Measurements from ENCODE around the gene GLCCI1.

Gene GLCCI1

GRCh38 chr7:7972922-7973594, 4.5 kb downstream of the GLCCI1 start:
- TF ChIP-seq POLR2A (IDR thresholded peaks at IDR 0.05; ENCODE audit: extremely low read depth, insufficient read length) = no peak
- no peak for TF ChIP-seq MAX (IDR thresholded peaks at IDR 0.05; ENCODE audit: low read depth, low read length)
- TF ChIP-seq MYC (IDR thresholded peaks at IDR 0.05; ENCODE audit: low read depth, low read length) = no peak
- no peak for TF ChIP-seq CTCF (IDR thresholded peaks at IDR 0.05; ENCODE audit: low read depth, low read length)
- no peak for DNase-seq (ENCODE audit: low read depth)
- H3K4me3 ChIP-seq (ENCODE audit: low read depth, low read length) = peak overlapping the region; percentile 16

GRCh38 chr7:7976677-7977076, 8.1 kb downstream of the GLCCI1 start:
- TF ChIP-seq MYC (IDR thresholded peaks at IDR 0.05; ENCODE audit: low read depth, low read length) (no peak), CTCF (IDR thresholded peaks at IDR 0.05; ENCODE audit: low read depth, low read length) (no peak), POLR2A (IDR thresholded peaks at IDR 0.05; ENCODE audit: extremely low read depth, insufficient read length) (no peak), MAX (IDR thresholded peaks at IDR 0.05; ENCODE audit: low read depth, low read length) (no peak)
- peak; percentile 41 for DNase-seq (ENCODE audit: low read depth)
- no peak overlapping the region for H3K4me3 ChIP-seq (ENCODE audit: low read depth, low read length)

GRCh38 chr7:7977774-7978173, 9.2 kb downstream of the GLCCI1 start:
- TF ChIP-seq POLR2A (IDR thresholded peaks at IDR 0.05; ENCODE audit: extremely low read depth, insufficient read length) (no peak), CTCF (IDR thresholded peaks at IDR 0.05; ENCODE audit: low read depth, low read length) (no peak), MAX (IDR thresholded peaks at IDR 0.05; ENCODE audit: low read depth, low read length) (no peak), MYC (IDR thresholded peaks at IDR 0.05; ENCODE audit: low read depth, low read length) (no peak)
- peak; percentile 37 for DNase-seq (ENCODE audit: low read depth)
- H3K4me3 ChIP-seq (ENCODE audit: low read depth, low read length) = no peak overlapping the region

- peak; percentile 45 for DNase-seq (ENCODE audit: low read depth)
- TF ChIP-seq MAX (IDR thresholded peaks at IDR 0.05; ENCODE audit: low read depth, low read length) = no peak
- no peak for TF ChIP-seq POLR2A (IDR thresholded peaks at IDR 0.05; ENCODE audit: extremely low read depth, insufficient read length)
- no peak for TF ChIP-seq MYC (IDR thresholded peaks at IDR 0.05; ENCODE audit: low read depth, low read length)
- TF ChIP-seq CTCF (IDR thresholded peaks at IDR 0.05; ENCODE audit: low read depth, low read length) = no peak
- H3K4me3 ChIP-seq (ENCODE audit: low read depth, low read length) = no peak overlapping the region
These were observed 10.3 kb downstream of the GLCCI1 start for GRCh38 chr7:7978860-7979259.

- TF ChIP-seq CTCF (IDR thresholded peaks at IDR 0.05; ENCODE audit: low read depth, low read length) (no peak), MAX (IDR thresholded peaks at IDR 0.05; ENCODE audit: low read depth, low read length) (no peak), POLR2A (IDR thresholded peaks at IDR 0.05; ENCODE audit: extremely low read depth, insufficient read length) (no peak), MYC (IDR thresholded peaks at IDR 0.05; ENCODE audit: low read depth, low read length) (no peak)
- no peak overlapping the region for H3K4me3 ChIP-seq (ENCODE audit: low read depth, low read length)
- DNase-seq (ENCODE audit: low read depth) = peak; percentile 20
These were observed 11.0 kb downstream of the GLCCI1 start for GRCh38 chr7:7979558-7979957.
